Measurements from ENCODE around the gene AP1AR.

DNA sequence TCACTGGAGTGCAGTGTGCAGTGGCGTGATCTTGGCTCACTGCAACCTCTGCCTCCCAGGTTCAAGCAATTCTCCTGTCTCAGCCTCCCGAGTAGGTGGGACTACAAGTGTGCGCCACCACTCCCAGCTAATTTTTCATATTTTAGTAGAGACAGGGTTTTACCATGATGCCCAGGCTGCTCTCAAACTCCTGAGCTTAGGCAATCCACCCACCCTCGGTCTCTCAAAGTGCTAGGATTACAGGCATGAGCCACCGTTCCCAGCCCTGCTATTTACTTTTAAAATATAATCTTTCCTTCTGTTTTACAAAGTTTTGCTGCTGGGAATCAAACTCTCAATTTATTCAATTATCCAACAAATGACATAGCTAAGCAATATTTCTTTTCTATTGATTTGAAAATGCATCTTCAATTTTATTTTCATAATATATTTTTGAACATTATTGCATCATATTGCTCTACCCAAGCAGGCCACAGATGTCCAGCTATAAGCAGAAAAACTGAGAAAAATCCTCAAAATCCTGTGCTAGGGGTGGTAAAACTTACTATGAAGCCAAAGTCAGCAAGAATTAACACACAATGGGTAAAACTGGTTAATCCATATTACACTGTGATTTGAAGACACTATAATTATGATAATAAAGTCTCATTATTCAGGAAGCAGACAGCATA, 48.9 kb downstream of the AP1AR start:
- TF ChIP-seq, protein P1, sequence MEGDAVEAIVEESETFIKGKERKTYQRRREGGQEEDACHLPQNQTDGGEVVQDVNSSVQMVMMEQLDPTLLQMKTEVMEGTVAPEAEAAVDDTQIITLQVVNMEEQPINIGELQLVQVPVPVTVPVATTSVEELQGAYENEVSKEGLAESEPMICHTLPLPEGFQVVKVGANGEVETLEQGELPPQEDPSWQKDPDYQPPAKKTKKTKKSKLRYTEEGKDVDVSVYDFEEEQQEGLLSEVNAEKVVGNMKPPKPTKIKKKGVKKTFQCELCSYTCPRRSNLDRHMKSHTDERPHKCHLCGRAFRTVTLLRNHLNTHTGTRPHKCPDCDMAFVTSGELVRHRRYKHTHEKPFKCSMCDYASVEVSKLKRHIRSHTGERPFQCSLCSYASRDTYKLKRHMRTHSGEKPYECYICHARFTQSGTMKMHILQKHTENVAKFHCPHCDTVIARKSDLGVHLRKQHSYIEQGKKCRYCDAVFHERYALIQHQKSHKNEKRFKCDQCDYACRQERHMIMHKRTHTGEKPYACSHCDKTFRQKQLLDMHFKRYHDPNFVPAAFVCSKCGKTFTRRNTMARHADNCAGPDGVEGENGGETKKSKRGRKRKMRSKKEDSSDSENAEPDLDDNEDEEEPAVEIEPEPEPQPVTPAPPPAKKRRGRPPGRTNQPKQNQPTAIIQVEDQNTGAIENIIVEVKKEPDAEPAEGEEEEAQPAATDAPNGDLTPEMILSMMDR (IDR thresholded peaks at IDR 0.05; ENCODE audit: extremely low read depth in 1 of 2, insufficient read depth in 1 of 2, low read depth in 1 of 2, low read length in 2 of 2) = no peak
- TF ChIP-seq POLR2A (IDR thresholded peaks at IDR 0.05; ENCODE audit: low read depth, low read length) (no peak), MYC (IDR thresholded peaks at IDR 0.05; ENCODE audit: low read depth, low read length) (no peak), EZH2 (IDR thresholded peaks at IDR 0.05; ENCODE audit: borderline replicate concordance, low read depth, low read length, severe bottlenecking) (no peak), POLR2AphosphoS5 (IDR thresholded peaks at IDR 0.05; ENCODE audit: insufficient read depth, low read depth, low read length) (no peak)
